Activated CD8-positive, alpha-beta memory T cell treated with anti-CD3 and anti-CD28 coated beads, Interleukin-2, amount 50 U/mL, for 24 hours (primary cell): ENCODE results near the gene TENM3.

Experiments
- DNase-seq: peaks from one replicate; pipeline ENCODE4 v3.0.0-alpha.2; 2020; ENCODE audit errors: extremely low read depth

TENM3 gene

DNA sequence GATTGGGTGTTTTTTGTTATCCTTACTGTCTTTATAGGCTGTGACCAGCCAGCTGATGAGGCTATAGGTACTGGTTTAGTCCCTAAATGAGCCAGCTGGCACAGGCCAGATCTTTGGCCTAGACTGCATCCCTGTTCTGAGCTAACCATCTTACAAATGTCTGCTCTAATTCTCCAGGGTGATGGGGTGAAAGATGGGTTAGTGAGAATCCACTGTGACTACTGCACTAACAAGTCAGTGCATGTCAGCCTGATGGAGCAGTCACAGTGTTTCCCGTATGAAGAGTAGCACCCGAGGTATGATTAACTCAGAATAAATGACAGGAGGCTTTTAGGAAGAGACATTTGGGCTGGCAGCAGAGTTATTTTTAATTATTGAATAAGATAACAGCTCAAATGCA, 493.0 kb downstream of the TENM3 start:
- no peak for DNase-seq

DNA sequence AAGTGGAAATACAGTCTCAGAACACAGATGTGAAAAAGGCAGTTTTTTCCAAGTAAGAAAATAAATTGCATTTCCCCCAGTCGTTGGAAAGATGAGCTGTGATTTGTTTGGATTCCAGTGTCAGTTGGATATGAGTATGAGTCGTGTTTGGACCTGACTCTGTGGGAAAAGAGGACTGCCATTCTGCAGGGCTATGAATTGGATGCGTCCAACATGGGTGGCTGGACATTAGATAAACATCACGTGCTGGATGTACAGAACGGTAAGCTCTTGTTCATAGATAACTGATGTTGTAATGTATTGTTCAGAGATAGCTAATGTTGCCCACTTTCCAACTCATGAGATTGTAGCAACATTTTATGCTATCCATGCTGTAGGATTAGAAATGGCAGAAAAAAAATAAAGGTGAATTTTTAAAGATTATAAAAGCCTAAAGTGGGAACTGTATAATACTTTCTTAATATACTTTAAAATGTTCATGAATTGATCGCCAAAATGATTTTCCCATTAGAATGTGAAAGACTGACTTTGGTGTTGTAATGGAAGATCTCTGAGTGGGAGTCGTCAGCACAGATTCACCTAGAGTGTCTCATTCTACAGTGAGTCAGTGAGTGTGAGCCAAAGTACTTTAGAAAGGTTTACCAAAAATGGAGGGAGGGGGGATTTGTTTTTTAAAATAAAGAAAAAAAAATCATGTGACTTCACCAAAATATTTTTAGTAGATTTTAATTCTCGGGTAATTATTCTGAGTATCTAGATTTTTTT, 495.3 kb downstream of the TENM3 start:
- no peak for DNase-seq

DNA sequence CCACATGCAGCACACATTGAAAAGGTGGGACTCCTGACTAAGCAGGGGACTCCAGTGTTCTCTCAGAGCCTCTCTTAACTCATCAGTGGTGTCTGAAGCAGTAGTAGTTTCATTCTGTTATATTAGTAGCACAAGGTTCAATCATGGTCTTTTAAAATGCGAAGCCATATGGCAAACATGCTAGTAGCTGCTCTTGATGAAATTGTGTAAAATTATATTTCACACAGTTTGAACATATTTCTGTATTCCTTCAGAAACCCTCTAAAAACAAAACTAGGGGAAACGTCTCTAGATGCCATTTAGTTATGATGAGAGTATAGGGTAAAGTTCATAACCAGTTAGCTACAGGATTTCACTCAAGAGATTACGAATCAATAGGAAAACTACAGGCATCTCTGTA, 497.1 kb downstream of the TENM3 start:
- no peak for DNase-seq

DNA sequence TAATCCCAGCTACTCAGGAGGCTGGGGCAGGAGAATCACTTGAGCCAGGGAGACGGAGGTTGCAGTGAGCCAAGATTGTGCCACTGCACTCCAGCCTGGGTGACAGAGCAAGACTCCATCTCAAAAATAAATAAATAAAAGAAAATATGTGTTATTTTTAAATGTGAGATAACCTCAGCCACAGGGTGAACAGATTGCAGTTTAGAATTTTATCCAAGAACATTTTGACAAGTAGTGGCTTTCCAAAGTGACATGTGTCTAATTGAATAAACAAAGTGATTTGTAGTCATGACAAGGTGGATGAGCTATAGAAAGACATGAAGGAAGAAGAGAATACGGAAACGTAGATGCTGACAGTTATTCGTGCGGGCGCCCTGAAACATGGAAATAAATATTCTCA, 497.9 kb downstream of the TENM3 start:
- no peak for DNase-seq

DNA sequence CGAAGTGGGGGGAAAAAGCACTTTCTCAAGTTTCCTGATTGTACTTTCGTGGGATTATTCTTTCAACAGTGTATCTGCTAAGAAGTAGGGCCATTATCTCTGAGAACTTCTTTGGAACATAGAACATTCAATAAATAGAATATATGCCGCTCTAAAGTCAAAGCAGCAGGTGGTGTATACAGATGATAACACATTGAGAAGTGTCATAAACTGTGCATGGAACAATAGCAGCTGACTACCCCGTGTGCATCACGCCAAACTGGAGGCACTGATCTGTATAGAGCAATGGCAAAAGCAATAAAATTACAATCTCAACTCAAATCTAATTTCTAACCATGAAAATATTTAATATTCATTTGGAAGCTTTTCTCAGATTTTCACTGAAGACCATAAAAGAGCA, 498.7 kb downstream of the TENM3 start:
- DNase-seq = no peak

DNA sequence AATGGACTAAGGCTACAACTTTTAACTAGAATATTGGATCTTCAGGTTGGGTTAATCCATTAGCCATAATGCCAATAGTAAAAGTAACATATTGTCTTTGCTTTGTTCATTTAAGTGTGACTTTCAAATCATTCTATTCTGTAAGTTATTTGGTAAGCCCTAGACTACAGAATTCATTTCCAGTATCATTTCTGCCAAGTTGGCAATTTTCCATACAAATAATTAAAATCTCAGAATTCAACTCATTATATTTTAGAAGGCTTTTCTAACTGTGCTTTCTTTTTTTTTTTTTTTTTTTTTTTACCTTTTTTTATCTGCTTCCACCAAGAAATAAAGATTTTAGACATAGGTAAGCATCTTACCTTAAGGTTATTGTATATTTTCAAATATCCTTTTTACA, 500.6 kb downstream of the TENM3 start:
- DNase-seq = no peak

DNA sequence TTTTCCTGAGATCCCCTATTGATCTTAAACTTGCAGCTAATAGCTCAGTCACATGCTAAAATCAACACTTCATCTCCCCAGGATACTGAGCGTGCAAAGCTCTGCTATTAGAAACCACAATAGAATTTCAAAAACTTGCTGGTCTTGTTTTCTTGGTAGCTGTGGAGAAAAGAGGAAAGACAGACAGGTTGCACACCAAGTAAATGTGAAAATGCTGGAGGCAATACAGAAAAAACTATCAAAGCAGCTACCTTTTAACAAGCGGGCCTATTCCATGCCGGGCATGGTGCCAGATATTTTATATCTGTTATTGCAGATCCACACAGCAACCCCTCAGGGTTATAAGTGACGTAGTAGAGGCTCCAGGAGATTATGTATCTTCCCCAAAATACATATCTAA, 502.0 kb downstream of the TENM3 start:
- DNase-seq = no peak

DNA sequence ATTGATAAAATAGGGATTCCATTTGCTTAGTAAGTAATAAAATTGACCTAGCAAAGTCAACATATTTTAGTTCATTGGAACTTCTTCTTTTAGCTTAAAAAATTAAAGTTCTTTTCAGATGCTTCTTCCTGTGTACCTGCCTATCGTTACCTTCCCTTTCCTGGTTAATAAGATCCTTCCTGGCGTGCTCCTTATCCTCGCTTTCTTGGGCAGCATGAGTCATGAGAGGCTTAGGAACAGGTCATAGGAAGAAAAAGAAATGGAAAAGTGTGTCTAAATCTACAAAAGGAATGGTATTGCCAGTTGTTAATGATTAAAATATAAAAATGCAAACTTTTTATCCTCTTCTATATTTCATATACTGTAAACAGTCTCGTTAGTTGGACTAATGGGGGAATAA, 503.7 kb downstream of the TENM3 start:
- no peak for DNase-seq

DNA sequence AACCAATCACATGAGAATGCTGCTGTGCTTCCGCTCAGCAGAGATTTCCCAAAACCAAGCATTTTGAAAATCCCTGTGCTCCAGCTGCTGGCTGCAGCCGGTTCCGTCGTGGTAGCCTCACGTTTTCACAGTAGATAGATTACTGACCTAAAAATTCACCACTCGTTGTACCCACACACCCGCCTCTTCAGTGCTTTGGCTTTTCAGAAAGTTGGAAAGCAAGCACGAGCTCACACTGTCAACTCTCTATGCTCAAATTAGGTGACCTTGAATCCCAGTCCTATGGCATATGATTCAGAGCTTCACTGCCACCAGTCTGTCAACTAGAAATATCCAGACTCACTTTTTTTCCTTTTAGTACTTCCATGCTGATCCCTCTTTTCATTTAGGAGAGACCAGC, 505.1 kb downstream of the TENM3 start:
- DNase-seq = no peak

DNA sequence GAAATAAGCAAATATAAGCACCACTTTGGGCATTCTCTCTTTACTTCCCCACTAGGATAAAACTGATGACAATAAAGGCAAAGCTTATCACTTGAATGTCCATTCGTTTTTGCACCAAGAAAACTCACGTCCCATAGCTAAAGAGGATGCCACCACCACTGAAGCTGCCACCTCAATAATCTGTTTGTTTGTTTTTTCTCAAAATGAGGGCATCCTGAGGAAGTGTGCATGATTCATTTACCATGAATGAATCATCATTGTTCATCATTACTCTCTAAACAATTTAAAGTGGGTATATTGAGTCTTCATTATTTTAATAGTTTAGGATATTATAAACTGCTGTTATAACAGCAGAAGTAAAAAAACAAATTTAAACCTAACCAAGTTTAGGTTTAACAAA, 505.7 kb downstream of the TENM3 start:
- DNase-seq = no peak

DNA sequence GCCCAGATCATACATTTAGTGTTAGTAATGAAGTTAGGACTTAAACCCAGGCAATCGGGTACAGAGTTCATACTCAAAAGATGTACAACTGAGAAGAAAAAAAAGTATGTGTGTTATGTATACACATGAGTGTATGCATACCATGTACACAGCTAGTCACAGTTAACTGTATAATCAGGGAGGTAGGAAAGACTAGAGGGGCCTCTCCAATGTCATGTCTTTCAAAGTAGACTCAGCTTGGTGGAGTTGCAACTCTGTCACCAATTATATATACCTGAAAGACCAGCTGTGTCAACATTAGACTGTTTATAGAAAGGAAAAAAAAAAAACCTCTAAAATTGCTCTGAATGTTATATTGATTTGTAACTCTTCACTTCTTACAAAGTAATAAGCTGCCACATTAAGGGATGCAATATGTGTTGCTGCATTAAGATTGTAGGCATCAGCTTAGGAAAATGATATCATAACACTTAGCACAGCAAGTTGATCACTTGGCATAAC, 506.5 kb downstream of the TENM3 start:
- DNase-seq = no peak

DNA sequence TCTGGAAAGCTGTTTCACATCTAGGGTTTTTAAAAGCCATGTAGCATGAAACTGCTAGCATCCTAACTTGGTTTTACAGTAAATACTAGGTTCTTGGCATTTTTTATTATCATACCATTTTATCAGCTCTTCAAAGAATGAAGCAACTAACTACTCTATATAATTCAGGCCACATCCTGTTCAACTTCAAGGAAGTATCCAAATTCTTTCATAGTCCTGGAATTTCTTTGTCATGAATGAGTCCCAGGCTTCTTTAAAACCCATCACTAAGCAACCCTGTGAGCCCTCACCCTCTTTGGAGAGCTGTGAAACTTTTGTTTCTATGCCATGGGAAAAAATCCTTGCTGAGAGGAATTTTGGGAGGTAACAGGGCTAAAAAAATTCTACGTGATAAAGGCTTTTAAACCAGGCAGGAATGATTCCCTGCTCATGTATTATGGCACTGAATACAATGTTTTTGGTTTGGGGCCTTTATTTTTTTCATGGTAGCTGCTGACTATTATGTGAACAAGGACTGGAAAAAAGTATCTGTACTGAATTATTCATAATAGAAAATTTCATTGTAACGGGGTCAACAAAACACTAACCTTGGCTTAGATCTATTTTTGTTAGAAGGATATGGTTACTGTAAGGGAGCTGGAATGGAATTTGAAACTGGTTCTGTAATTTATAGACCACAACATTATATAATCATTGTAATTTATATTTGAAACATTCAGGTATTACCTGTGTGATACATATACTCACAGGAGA, 509.1 kb downstream of the TENM3 start:
- no peak for DNase-seq

DNA sequence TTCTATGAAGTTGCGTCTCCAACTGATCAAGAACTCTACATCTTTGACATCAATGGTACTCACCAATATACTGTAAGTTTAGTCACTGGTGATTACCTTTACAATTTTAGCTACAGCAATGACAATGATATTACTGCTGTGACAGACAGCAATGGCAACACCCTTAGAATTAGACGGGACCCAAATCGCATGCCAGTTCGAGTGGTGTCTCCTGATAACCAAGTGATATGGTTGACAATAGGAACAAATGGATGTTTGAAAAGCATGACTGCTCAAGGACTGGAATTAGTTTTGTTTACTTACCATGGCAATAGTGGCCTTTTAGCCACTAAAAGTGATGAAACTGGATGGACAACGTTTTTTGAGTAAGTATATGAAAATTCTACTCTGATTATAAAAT, 511.7 kb downstream of the TENM3 start:
- DNase-seq = no peak

DNA sequence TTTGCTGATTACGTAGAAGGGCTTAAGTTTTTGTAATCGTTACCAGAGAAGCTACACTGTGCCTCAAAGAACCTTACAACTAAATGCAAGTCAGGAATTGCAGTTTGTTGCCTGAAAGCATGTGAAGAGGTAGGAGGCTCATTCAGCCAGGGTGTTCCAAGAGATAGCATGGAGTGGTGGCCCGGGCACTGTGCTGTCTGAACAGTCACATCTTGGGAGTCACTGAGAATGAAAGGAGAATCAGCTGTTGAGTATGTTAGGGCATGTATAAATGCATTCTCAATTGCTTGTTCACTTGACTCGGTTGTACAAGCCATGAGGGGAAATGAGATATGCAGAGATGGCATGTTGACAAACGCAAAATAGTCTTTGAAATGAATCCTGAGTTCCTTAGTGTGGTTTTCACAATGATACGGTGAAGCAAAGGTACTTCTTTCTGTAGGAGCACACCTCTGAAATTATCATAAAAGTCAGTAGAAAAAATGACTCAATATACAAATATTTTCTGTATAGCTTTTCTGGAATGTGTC, 513.0 kb downstream of the TENM3 start:
- no peak for DNase-seq

DNA sequence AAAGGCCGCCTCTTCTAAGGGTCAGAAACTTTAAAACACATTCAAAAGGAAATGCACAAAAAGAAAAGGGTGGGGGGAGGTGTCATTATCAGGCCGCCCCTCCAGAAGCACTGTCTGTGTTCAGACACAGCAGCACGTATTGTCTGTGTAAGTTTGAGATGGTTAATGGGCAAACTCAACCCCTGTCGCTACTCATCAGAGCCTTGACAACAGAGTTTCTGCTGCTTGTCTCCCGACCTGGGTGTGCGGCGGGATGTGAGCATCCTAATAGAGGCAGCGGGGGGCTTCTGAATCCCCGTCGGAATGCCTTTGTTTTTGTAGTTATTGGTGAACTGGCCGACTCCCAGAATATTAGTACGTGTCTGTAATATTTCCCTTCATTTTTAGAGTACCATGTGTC, 515.1 kb downstream of the TENM3 start:
- DNase-seq = no peak

DNA sequence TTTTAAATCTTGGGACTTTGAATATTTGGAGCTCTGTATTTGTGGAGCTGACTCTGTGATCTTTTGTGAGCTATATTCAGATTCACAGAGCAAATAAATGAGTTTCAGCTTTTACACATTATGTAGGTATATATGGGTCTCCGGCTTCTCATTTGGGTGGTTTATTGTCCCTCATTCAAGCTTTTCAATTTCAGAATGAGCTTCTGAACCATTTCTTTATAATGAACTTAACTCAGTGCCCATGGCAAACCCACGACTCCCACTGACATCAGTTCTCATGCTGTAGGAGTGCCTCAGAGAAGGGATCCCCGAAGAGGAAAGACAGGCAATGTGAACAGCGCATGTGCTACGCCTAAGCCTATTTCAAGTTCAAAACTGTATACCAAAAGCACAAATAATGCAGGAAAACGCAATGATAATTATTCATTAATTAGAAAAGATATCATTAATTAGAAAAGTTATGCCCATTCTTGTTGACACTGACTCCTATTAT, 517.4 kb downstream of the TENM3 start:
- DNase-seq = no peak

DNA sequence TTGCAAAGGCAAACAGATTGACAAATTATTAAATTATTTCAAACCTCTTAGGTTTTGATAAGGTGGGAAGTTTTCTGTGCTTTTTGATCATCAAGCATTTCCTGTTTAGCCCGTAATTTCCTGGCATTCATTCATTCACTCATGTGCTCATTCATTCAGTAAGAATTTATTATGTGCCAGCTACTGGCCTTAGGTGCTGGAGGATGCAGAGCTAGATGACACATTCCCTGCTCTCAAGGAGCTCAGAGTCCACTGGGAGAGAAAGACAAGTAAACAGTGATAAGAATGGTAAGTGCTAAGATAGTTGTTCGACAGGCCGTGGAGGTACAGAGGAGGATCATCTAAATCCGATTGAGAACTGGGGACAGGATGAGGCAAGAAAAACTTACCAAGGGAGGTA, 520.9 kb downstream of the TENM3 start:
- no peak for DNase-seq

DNA sequence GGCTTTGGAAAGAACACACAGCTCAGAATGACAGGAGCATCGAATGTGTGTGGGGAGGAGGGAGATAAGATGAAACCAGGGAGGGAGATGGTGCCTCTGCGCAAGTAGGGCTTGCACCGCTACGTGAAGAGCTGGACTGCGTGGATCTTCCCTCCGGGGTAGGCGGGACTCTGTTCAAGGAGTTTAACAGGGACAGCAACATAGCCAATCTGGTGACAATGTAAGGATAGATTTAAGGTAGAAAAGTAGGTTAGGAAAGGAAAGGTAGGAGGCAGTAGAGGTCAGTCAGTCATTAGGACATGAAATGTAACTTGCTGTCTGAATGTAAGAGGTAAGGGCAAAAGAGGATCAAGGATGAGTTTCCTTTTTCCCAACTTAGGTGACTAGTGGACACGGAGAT, 521.4 kb downstream of the TENM3 start:
- DNase-seq = no peak

DNA sequence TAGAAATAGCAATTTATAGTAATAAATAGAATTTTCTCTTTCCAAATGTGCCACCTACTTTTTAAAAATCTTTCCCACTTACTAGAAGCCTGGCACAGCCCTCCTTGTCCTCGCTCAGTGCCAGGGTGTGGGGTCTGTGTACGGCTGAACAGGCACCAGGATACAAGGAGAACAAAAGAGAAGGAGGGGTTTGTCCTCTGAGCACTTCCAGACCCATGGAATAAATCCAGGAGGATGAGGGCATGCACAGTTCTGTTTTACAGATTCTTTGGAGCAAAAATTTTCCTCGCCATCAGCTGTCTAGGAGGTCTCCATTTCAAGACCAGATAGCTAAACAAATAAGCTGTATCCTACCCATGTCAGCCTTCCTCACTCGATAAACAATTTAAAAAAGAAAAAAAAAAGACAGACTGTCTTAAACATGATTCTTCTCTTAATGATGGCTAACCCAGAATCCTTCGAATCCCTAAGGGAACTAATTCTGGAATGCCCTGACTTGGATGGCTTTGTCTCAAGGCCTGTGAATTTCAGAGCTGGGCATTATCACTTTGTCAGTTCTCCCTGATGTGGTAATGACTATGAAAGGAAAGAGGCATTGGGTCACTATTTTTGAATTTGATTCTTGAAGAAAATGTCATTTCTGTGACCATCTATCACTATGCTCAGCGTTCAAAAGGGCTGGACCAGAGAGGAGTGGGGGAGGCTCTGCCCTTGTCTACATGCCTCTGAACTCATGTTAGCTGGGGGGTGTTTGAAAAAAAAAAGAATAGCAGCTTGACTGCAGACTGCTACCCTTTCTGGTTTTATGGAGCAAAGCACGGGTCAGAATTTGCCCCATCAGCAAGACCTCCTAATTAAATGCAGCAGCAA, 523.0 kb downstream of the TENM3 start:
- no peak for DNase-seq

DNA sequence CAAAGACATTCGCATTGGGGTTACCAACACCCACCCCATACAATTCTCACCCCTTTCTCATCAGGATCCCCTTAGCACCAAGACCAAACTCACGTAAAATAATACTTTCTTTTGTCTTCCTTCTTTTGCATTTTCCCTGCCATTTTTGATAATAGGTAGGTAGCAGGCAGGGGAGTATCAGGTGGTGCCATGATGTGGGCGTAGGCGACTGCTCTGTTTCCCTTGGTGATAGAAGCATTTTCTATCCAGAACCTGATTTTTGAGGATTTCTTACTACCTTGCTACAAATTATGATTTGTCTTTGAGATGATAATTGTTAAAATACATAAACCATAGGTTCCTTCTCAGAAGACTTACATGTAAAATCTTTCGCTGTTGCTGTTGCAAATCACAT, 523.7 kb downstream of the TENM3 start:
- no peak for DNase-seq

DNA sequence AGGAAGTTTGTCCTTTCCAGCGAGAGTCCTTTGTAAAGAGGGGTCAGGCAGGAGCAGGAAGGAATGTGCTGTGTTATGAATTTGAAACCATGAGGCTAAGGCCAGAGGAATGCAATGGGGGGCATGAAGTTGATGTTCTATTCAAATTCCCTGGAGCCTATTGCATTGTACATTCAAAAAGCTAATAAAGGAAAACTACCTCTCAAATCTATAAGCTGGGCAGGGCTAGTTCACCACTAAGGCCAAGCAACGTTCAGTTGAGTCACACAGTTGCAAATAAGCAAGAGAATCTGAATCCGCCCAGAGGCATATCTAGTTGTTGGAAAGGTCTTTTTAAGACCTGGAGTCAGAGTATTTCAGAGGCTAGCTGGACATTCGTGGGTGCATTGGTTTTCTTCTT, 525.6 kb downstream of the TENM3 start:
- no peak for DNase-seq
